NCI-H69 (cell line): ENCODE measurements around the gene OR1B1.
"Not testable (repeated sequence)": the region's sequence is repeated elsewhere in the genome, so short reads cannot be mapped to it uniquely, and the experiment has no call there.

Experiments
- DNase-seq: peaks from one replicate; lab custom pipeline; 2025; lab: John Stamatoyannopoulos, UW

The OR1B1 gene

GRCh38 chr9:122657527-122657926 lies at the start of gene OR1B1:
TSS of gene OR1B1 (minus strand) at chr9:122657627.
- DNase-seq: no peak

- DNase-seq: no peak
Measured at GRCh38 chr9:122695696-122696095, 38.3 kb upstream of the OR1B1 start.

GRCh38 chr9:122684851-122685250 lies 27.4 kb upstream of the OR1B1 start:
- DNase-seq: no peak

GRCh38 chr9:122672481-122672880 lies 15.1 kb upstream of the OR1B1 start:
- no peak for DNase-seq

- DNase-seq: no peak
Measured at GRCh38 chr9:122661416-122661815, 4.0 kb upstream of the OR1B1 start, which contains the start of gene OR1L1. TSS of gene OR1L1 (plus strand) at chr9:122661716. CDS start at chr9:122661716, 0 bp downstream.

- DNase-seq: no peak
Measured at GRCh38 chr9:122656378-122656777, 1.0 kb downstream of the OR1B1 start.

GRCh38 chr9:122642226-122642625 lies 15.2 kb downstream of the OR1B1 start:
- DNase-seq: no peak

- DNase-seq: no peak
Measured at GRCh38 chr9:122619996-122620395, 37.4 kb downstream of the OR1B1 start.

DNA sequence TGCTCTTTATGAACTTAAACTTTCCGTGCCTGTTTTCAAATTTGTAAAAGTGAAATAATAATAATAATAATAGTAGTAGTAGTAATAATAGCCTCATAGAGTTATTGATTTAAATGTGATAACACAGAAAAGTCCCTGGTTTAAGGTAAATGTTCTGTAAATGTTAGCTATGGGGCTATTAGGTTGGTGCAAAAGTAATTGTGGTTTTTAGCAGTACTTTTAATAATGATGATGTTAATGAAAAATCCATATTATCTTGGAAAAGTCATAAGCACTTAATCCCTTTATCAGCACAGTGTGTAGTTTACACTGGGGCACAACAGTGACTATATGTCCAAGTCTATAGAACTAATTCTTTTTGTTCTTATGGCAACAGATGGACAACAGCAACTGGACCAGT lies 43.1 kb downstream of the OR1B1 start, which contains the start of gene OR1Q1:
OR1Q1 (plus strand) TSS at position 377 of the 400 bp plus-strand sequence; CDS start at position 377, 0 bp downstream.
- no peak for DNase-seq

GRCh38 chr9:122609804-122610203 lies 47.6 kb downstream of the OR1B1 start:
- DNase-seq: no peak

DNA sequence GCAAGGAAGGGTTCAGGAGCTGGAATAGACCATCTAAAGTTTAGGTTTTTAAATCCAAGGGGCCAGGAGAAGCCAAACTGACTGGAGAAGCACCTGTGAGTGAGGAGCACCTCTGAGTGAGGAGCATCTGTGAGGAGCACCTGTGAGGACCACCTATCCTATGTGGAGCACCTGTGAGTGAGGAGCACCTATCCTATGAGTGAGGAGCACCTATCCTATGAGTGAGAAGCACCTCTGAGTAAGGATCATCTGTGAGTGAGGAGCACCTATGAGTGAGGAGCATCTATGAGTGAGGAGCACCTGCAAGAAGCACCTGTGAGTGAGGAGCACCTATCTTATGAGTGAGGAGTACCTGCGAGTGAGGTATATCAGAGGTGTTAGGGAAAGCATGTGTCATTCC lies 50.8 kb downstream of the OR1B1 start:
- no peak for DNase-seq

DNA sequence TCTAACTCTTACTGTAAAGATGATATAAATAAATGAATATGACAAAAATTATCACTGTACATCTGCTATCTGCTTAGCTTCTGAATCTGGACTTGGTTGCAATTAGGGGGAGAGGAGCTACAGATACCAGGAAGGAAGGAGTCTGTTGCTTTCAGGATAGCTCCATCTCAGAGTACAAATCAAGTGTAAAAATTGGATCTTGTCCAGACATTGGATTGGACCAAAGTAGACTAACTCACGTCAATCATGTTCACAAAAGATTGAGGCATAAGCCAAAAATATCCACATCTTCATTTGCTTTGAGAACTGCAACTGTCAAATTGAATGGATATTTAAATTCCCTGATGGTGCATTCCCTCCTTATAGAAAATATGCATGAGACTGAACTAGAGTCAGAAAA lies 51.7 kb downstream of the OR1B1 start:
- DNase-seq: no peak

DNA sequence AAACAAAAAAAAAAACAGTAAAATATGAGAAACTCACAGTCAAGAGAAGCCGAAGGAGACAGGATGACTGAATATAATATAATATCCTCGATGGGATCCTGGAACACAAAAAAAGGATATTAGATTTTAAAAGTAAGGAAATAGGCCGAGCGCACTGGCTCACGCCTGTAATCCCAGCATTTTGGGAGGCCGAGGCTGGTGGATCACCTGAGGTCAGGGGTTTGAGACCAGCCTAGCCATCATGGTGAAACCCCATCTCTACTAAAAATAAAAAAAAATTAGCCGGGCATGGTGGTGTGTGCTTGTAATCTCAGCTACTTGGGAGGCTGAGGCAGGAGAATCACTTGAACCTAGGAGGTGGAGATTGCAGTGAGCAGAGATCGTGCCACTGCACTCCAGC lies 74.1 kb downstream of the OR1B1 start, which contains the start of gene OR1L8:
OR1L8 (minus strand) TSS at position 101 of the 400 bp plus-strand sequence. CDS start 14,907 bp downstream, outside the sequence.
- DNase-seq: not testable (repeated sequence)

DNA sequence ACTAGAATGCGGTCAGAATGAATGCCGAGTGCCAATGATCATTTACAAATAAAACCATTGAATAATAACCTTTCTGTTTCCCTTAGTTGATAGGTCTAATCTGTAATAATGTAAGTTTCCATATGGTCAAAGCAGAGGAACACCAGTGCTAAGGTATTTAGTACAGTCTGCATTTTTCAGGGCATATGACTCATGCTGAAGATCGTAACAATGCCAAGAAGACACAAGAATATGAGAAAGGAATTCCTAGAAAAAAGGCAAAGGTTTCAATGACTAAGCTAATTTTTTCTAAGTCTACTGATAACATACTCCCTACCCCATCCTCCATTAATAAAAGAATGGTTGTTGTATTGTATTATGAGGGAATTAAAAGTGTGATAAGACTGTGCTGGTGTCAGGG lies 77.1 kb downstream of the OR1B1 start:
- DNase-seq: no peak

DNA sequence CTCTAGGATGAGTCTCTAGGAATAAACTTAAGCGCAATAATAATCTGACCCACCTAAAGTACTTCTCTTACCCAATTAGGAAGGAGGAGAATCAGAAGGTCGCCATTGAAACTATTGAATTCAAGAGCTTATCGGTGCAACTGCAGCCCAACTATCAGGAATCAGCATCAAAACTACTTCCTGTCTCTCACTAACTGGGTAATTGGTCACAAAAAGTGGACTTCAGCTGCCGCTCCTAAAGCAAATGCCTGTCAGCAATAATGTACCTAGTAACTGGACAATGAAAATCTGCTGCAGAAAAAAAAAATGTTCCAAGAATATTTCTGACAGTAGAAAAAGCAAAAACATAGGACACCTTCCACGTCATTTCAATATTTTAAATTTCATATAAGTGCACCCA lies 77.6 kb downstream of the OR1B1 start:
- DNase-seq: no peak
